Fibroblast of lung (primary cell): ENCODE data around the gene NKAIN4. TPM values are rescaled to one million over a fixed set of nuclear protein-coding genes. Genes with fewer than 3 reads are reported as not detected.

Experiments
- DNase-seq, 2 donors: peaks; one replicate each; pipeline versions ENCODE4 v3.0.0 to v3.0.0-alpha.2; 2010; ENCODE audit warnings: low read depth in 2 of 2
- H2AFZ ChIP-seq: 2 replicates; pipeline ENCODE4 v1.5.1; 2012; ENCODE audit warnings: low read length, control low read depth, inconsistent platforms
- H3K27ac ChIP-seq: 2 replicates; pipeline ENCODE4 v1.5.1; 2011; ENCODE audit warnings: low read length, control low read depth; ENCODE audit not compliant: insufficient read depth
- H3K27me3 ChIP-seq: 2 replicates; pipeline ENCODE4 v1.5.1; 2011; ENCODE audit warnings: mild to moderate bottlenecking, low read length; ENCODE audit not compliant: control insufficient read depth, insufficient read depth
- H3K36me3 ChIP-seq: 2 replicates; pipeline ENCODE4 v1.5.1; 2011; ENCODE audit warnings: low read length; ENCODE audit not compliant: control insufficient read depth, insufficient read depth
- H3K4me1 ChIP-seq: 2 replicates; pipeline ENCODE4 v1.5.1; 2011; ENCODE audit warnings: low read length; ENCODE audit not compliant: control insufficient read depth, insufficient read depth; ENCODE audit errors: extremely low read depth
- H3K4me2 ChIP-seq: 2 replicates; pipeline ENCODE4 v1.5.1; 2011; ENCODE audit warnings: low read length, control low read depth; ENCODE audit not compliant: insufficient read depth; ENCODE audit errors: extremely low read depth
- H3K4me3 ChIP-seq, 4 experiments: fragments of 200-600 bp in 1 of 4; sonication (generic) in 1 of 4; replicated peaks in 1 of 4; 2 replicates each; pipeline ENCODE4 v1.5.1; 2011 to 2016; ENCODE audit warnings: low read length in 4 of 4, low read depth in 3 of 4, mild to moderate bottlenecking in 3 of 4, control low read depth in 2 of 4, inconsistent platforms in 1 of 4, mixed read lengths in 1 of 4; ENCODE audit not compliant: insufficient read depth in 1 of 4; ENCODE audit errors: control extremely low read depth in 1 of 4
- H3K79me2 ChIP-seq: 2 replicates; pipeline ENCODE4 v1.5.1; 2012; ENCODE audit warnings: mild to moderate bottlenecking, low read length, inconsistent platforms; ENCODE audit not compliant: control insufficient read depth, insufficient read depth
- H3K9ac ChIP-seq: 2 replicates; pipeline ENCODE4 v1.5.1; 2011; ENCODE audit warnings: mild to moderate bottlenecking, low read length, control low read depth; ENCODE audit not compliant: insufficient read depth
- H3K9me3 ChIP-seq: 2 replicates; pipeline ENCODE4 v1.5.1; 2012; ENCODE audit warnings: low read depth, low read length; ENCODE audit not compliant: control insufficient read depth, insufficient read depth
- H4K20me1 ChIP-seq: 2 replicates; pipeline ENCODE4 v1.5.1; 2011; ENCODE audit warnings: low read length; ENCODE audit not compliant: control insufficient read depth, insufficient read depth; ENCODE audit errors: extremely low read depth
- EZH2 ChIP-seq: IDR thresholded peaks from 2 replicates; pipeline ENCODE4 v1.5.1; 2012; ENCODE audit warnings: low read length, control low read depth, mild to moderate bottlenecking; ENCODE audit errors: missing control alignments
- polyA plus RNA-seq, 2 donors: library from polyadenylated mRNA; depleted of rRNA in 1 of 2; stranded (reverse) in 1 of 2; unstranded in 1 of 2; fragments of >200 nt; gene quantifications; 2 replicates each; pipeline ENCODE4 v1.2.1, GENCODE V29; 2011 to 2012; ENCODE audit warnings: missing spikeins in 1 of 2
- total RNA-seq: library from RNA; depleted of rRNA; stranded (reverse); fragments of >200 nt; gene quantifications from 2 replicates; pipeline ENCODE4 v1.2.1, GENCODE V29; 2014
- TF ChIP-seq, protein P1 (sequence below), 2 donors: IDR thresholded peaks in 1 of 2; conservative IDR thresholded peaks in 1 of 2; 1 replicate in 1 of 2; 2 replicates in 1 of 2; pipeline ENCODE4 v1.5.1; 2011 to 2012; ENCODE audit warnings: low read length in 2 of 2, control low read depth in 1 of 2, inconsistent platforms in 1 of 2, low read depth in 1 of 2, mild to moderate bottlenecking in 1 of 2

NKAIN4 gene
- total and polyA plus RNA-seq, 2 donors (not counting 1 experiment from before 2014, with no cell fraction given), result not detected

- Histone ChIP-seq H4K20me1 (no peaks in the 10 kb centered on the region), H3K27ac (no peak overlapping the region), H3K4me2 (no peak overlapping the region), H3K4me3 (no peak overlapping the region), H3K36me3 (no peaks in the 10 kb centered on the region), H3K27me3 (peaks cover 8% of the 10 kb centered on the region), H3K9me3 (no peaks in the 10 kb centered on the region), H2AFZ (no peak overlapping the region), H3K9ac (no peak overlapping the region), H3K4me1 (peaks cover 2% of the 10 kb centered on the region), H3K79me2 (no peaks in the 10 kb centered on the region)
- DNase-seq, result no peak
- TF ChIP-seq, protein P1, sequence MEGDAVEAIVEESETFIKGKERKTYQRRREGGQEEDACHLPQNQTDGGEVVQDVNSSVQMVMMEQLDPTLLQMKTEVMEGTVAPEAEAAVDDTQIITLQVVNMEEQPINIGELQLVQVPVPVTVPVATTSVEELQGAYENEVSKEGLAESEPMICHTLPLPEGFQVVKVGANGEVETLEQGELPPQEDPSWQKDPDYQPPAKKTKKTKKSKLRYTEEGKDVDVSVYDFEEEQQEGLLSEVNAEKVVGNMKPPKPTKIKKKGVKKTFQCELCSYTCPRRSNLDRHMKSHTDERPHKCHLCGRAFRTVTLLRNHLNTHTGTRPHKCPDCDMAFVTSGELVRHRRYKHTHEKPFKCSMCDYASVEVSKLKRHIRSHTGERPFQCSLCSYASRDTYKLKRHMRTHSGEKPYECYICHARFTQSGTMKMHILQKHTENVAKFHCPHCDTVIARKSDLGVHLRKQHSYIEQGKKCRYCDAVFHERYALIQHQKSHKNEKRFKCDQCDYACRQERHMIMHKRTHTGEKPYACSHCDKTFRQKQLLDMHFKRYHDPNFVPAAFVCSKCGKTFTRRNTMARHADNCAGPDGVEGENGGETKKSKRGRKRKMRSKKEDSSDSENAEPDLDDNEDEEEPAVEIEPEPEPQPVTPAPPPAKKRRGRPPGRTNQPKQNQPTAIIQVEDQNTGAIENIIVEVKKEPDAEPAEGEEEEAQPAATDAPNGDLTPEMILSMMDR (conservative IDR thresholded peaks at IDR 0.05 in 1 of 2, IDR thresholded peaks at IDR 0.05 in 1 of 2; ENCODE audit: low read depth in 1 of 2, low read length in 2 of 2), result no peak
- no peak for TF ChIP-seq EZH2
Observed at GRCh38 chr20:63220696-63221399, 33.4 kb downstream of the NKAIN4 start.

DNA sequence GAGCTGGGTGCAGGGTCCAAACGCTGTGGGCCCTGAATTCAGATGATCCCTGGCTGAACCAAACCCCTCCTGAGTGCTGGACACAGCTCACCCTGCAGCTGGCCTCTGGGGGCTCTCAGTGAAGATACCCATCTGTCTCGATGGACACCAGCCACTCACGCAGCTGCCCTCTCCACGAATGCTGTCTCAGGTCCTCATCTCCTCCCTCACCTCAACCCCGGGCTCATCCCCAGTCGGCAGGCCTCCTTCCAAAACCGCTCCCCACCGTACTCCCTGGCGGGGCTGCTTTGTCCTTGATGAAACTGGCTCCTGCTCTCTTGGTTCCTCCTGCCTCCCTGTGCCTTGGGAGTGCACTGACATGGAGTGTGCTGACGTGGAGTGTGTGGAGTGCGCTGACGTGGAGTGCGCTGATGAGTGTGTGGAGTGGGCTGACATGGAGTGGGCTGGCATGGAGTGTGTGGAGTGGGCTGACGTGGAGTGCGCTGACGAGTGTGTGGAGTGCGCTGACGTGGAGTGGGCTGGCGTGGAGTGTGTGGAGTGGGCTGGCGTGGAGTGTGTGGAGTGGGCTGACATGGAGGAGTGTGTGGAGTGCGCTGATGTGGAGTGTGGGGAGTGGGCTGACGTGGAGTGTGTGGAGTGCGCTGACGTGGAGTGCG lies 34.3 kb downstream of the NKAIN4 start:
- no peak for DNase-seq
- no peak overlapping the region for H3K9ac ChIP-seq
- no peak overlapping the region for H3K27ac ChIP-seq
- peaks cover 8% of the 10 kb centered on the region for H3K27me3 ChIP-seq
- no peak for TF ChIP-seq EZH2
- no peaks in the 10 kb centered on the region for H3K9me3 ChIP-seq
- H3K79me2 ChIP-seq, result peaks cover 7% of the 10 kb centered on the region
- peaks cover 2% of the 10 kb centered on the region for H3K4me1 ChIP-seq
- H3K4me3 ChIP-seq, result no peak overlapping the region
- H3K4me2 ChIP-seq, result no peak overlapping the region
- no peaks in the 10 kb centered on the region for H3K36me3 ChIP-seq
- H4K20me1 ChIP-seq, result no peaks in the 10 kb centered on the region
- H2AFZ ChIP-seq, result no peak overlapping the region

- no peak overlapping the region for H3K4me2 ChIP-seq
- no peak overlapping the region for H3K9ac ChIP-seq
- no peaks in the 10 kb centered on the region for H4K20me1 ChIP-seq
- no peak for TF ChIP-seq EZH2
- TF ChIP-seq, protein P1 (conservative IDR thresholded peaks at IDR 0.05 in 1 of 2, IDR thresholded peaks at IDR 0.05 in 1 of 2; ENCODE audit: low read depth in 1 of 2, low read length in 2 of 2), result no peak
- peaks cover 13% of the 10 kb centered on the region for H3K79me2 ChIP-seq
- H2AFZ ChIP-seq, result no peak overlapping the region
- no peak for DNase-seq
- no peak overlapping the region for H3K4me3 ChIP-seq
- H3K4me1 ChIP-seq, result peaks cover 5% of the 10 kb centered on the region
- no peaks in the 10 kb centered on the region for H3K36me3 ChIP-seq
- H3K9me3 ChIP-seq, result no peaks in the 10 kb centered on the region
- H3K27ac ChIP-seq, result no peak overlapping the region
- peaks cover 8% of the 10 kb centered on the region for H3K27me3 ChIP-seq
Observed at GRCh38 chr20:63219447-63219821, 34.8 kb downstream of the NKAIN4 start.
